Left renal pelvis (tissue), 4 donors: Measurements from ENCODE around the gene SPDL1. TPM values are rescaled to one million over a fixed set of nuclear protein-coding genes. Genes with fewer than 3 reads are reported as not detected.

Source experiments
- DNase-seq, 4 donors: peaks; one replicate each; pipeline ENCODE4 v3.0.0-alpha.2; 2013; ENCODE audit warnings: low read depth in 4 of 4, low spot score in 3 of 4
- polyA plus RNA-seq, 4 donors: library from polyadenylated mRNA; unstranded; fragments of 120-200 nt; gene quantifications; one replicate each; pipeline ENCODE4 v1.2.1, GENCODE V29; 2013; ENCODE audit not compliant: insufficient read length in 4 of 4

SPDL1 gene
- polyA plus RNA-seq, 4 donors, result 30.3 to 44.1 (median 36.2) TPM

- no peak for DNase-seq
Observed at GRCh38 chr5:169627551-169627950, 44.0 kb downstream of the SPDL1 start.

- DNase-seq, result no peak
Observed at GRCh38 chr5:169628892-169629291, 45.3 kb downstream of the SPDL1 start.

- DNase-seq, result no peak
Observed at GRCh38 chr5:169629847-169630548, 46.4 kb downstream of the SPDL1 start.

- no peak for DNase-seq
Observed at GRCh38 chr5:169631360-169631759, 47.8 kb downstream of the SPDL1 start.

- DNase-seq, result no peak
Observed at GRCh38 chr5:169632946-169633345, 49.4 kb downstream of the SPDL1 start.

- DNase-seq, result no peak
Observed at GRCh38 chr5:169634606-169635005, 51.0 kb downstream of the SPDL1 start.

GRCh38 chr5:169635936-169636335, 52.4 kb downstream of the SPDL1 start:
- no peak for DNase-seq

- DNase-seq, result no peak
Observed at GRCh38 chr5:169636477-169637084, 53.0 kb downstream of the SPDL1 start.

DNA sequence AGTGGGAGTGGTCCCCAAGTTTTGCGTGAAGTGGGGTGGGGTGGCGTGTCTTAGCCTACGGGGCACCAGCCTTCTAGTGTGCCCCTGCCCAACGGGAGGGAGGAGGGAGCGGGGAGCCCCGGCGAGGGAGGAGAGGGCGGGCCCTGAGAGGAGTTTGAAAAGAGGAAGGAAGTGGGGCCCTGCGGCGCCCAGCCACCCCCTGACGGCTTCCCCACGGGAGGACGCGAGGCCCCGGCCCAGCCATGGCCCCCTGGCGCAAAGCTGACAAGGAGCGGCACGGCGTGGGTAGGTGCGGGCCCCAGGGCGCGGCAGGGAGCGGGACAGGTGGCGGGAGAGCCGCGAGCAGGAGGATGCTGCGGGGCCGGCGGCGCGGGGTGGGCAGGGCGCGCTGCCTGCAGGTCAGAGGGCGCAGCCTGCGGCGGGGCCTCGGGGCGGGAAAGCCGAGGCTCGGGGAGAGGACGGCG, 53.5 kb downstream of the SPDL1 start, which contains the start of gene DOCK2:
Gene DOCK2 (plus strand): TSS at position 191 of the 464 bp plus-strand sequence. CDS start 52 bp downstream, at position 243.
- no peak for DNase-seq

DNA sequence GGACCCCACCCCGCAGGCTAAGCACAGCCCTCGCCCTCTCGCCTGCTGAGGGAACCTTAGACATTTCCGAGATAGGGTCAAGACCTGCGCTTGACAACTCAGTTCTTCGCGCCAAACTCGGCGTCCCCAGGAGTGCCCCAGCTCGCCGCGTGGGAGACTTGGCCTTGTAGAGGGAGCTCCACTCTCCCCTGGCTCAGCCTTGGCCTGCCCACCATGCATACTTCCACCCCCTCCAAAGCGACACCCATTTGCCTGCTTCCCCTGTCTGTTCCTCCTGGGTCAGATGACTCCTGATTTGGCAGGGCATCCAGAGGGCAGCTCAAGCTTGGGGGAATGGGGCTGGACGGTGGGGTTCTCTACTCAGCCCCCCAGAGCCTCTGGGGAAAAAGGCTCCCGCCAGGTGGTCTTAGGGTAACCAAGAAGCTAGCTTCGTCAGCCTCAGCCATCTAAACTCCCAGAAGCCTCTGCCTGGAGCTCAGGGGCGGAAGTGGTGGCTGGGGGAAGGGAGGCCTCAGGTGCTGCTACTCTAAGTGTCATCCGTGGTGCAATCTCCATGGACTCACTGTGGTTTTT, 54.1 kb downstream of the SPDL1 start:
- DNase-seq, result no peak

GRCh38 chr5:169641253-169641652, 57.7 kb downstream of the SPDL1 start:
- peak in 2 of 4 donors; percentile 26 to 36 for DNase-seq

GRCh38 chr5:169646856-169647255, 63.3 kb downstream of the SPDL1 start:
- no peak for DNase-seq

- DNase-seq, result no peak
Observed at GRCh38 chr5:169647566-169647965, 64.0 kb downstream of the SPDL1 start.

GRCh38 chr5:169648725-169649310, 65.2 kb downstream of the SPDL1 start:
- no peak for DNase-seq

DNA sequence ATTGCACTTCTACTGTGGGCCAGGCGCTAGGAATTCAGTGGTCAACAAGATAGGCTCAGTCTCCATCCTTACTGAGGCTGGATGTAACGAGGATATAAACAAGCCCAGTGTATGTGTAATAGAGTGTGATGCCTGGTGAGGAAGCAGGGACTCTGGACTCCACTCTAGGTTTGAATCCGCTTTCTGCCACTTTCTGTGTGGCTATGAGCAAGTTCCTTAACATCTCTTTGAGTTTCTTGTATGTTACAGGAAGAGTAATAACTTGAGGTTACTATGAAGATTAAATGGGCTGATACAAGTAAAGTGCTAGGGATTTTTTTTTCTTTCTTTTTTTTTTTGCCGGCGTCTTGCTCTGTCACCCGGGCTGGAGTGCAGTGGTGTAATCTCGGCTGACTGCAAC, 65.9 kb downstream of the SPDL1 start:
- DNase-seq, result no peak

DNA sequence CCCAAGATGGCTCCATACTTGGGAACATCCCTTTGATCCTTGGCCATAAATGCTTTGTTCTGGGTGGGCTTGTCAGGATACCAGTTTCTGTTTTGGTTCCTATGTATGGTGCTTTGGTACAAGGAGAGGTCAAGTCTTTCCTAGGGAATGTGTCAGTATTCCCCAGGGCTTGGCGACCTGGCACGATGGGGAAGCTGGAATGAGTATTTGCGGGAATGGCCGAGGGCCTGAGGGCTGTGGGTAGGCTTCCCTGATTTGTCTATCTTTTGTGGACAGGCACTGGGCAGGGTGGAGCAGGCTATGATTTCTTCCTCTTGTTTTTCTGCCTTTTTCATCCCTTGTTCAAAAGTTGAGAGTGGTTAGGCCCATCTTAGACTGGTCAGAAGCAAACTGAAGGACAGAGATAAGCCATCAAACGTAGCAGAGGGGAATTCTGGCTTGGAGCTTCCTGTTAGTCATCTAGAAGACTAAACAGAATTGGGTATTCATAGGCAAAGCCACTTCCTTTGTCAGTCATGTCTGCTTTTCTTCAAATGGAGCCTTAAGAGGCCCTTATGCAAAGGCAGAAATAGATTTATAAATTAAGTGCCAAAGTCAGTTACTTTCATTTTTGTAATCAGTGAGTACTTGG, 67.2 kb downstream of the SPDL1 start:
- no peak for DNase-seq

DNA sequence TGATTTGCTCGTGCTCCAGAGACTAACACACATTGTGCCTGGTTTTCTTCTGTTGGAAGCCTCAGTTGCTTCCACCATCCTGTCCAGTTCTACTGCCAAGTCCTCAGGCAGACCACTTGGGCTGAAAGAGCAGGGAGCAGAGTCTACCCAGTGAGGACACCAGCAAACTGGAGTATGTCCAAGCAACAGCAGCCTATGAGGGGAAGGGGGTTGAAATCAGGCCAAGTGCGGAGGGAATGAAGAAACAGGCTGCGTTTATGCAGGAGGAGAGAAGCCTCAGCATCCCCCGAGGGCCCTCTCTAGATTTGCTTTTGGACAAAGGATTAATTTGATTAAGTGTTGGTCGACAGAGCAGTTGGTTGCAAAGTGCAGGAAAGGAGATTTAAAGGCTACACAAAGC, 68.0 kb downstream of the SPDL1 start:
- no peak for DNase-seq

DNA sequence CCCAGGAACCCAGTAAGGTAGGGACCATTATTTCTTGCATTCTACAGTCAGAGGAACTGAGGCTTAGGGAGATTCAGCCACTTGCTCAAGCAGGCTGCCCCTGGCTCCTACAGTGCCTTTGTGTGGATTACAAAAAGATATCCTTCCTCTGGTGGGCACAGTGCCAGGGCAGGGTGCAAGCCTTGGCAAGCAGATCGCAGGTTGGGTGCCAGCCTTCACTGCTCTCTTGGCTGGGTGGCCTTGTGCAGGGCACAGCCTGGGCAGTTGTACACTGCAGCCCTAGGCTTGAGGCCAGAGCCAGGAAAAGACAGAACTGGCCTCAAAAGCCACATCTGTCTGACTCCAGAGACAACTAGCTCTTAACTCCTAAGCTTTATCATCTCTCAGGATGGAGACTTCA, 68.5 kb downstream of the SPDL1 start:
- DNase-seq, result no peak

DNA sequence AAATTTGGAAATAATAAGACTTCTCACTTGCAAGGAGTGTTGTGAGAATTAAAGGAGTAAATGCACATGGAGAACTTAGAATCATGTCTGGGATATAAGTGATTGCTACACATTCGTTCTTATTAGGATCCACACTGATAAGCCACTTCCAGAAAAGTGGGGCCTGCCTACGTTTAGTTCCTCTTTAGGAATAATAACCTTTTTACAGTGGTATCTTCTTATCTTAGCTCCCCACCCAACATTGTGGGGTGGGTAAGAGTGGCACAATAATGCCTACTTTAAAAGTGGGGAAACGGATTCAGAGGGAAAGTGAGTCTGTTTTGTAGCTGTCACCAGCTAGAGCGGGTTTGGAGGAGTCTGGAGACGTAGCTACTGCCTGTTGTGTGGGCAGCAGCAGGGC, 69.5 kb downstream of the SPDL1 start:
- no peak for DNase-seq
